ENCODE measurements around the gene SF1.

- TF ChIP-seq SPI1 (IDR thresholded peaks at IDR 0.05; ENCODE audit: borderline replicate concordance, low read depth) (no peak), CTCF (IDR thresholded peaks at IDR 0.05; ENCODE audit: insufficient read depth, low read length) (no peak), POLR2AphosphoS5 (IDR thresholded peaks at IDR 0.05; ENCODE audit: low read depth) (no peak)
Observed at GRCh38 chr11:64754124-64754918, 24.0 kb downstream of the SF1 start.

All from HL-60 (cell line).